ENCODE data around the gene MIER1. TPM values are rescaled to one million over a fixed set of nuclear protein-coding genes. Genes with fewer than 3 reads are reported as not detected.

MIER1 gene
- total RNA-seq, 1 donor from 2014 or later: 43.5 TPM

- Histone ChIP-seq H3F3A (ENCODE audit: low read depth) (peaks cover 40% of the 10 kb centered on the region), H3K9me3 (ENCODE audit: low read depth) (no peaks in the 10 kb centered on the region), H2AFZ (replicated peaks) (peak overlapping the region; percentile 40), H3K4me3 (peak overlapping the region; percentile 90), H3K27me3 (no peaks in the 10 kb centered on the region), H3K9ac (peak overlapping the region; percentile 71), H3K27ac (peak overlapping the region; percentile 74), H3K36me3 (peaks cover 1% of the 10 kb centered on the region), H3K4me2 (peak overlapping the region; percentile 99), H3K4me1 (peaks cover 32% of the 10 kb centered on the region), H4K20me1 (ENCODE audit: low read depth) (peaks cover 25% of the 10 kb centered on the region), H3K79me2 (ENCODE audit: low read depth) (peaks cover 84% of the 10 kb centered on the region)
- no peaks in the 10 kb centered on the region for H3K27me3 Mint-ChIP-seq (ENCODE audit: insufficient read depth, low read depth)
- H3K36me3 Mint-ChIP-seq: peaks cover 2% of the 10 kb centered on the region
- TF ChIP-seq EZH2phosphoT487 (IDR thresholded peaks at IDR 0.05) (peak; percentile 16), EZH2 (IDR thresholded peaks at IDR 0.05) (no peak)
- TF ChIP-seq, protein P1, sequence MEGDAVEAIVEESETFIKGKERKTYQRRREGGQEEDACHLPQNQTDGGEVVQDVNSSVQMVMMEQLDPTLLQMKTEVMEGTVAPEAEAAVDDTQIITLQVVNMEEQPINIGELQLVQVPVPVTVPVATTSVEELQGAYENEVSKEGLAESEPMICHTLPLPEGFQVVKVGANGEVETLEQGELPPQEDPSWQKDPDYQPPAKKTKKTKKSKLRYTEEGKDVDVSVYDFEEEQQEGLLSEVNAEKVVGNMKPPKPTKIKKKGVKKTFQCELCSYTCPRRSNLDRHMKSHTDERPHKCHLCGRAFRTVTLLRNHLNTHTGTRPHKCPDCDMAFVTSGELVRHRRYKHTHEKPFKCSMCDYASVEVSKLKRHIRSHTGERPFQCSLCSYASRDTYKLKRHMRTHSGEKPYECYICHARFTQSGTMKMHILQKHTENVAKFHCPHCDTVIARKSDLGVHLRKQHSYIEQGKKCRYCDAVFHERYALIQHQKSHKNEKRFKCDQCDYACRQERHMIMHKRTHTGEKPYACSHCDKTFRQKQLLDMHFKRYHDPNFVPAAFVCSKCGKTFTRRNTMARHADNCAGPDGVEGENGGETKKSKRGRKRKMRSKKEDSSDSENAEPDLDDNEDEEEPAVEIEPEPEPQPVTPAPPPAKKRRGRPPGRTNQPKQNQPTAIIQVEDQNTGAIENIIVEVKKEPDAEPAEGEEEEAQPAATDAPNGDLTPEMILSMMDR (IDR thresholded peaks at IDR 0.05): peak; percentile 38
- H3K9me3 Mint-ChIP-seq: no peaks in the 10 kb centered on the region
- H3K4me3 Mint-ChIP-seq: peak overlapping the region; percentile 94
- no peak overlapping the region for H3K27ac Mint-ChIP-seq
- DNase-seq (ENCODE audit: low spot score): peak; percentile 97
- peaks cover 43% of the 10 kb centered on the region for H3K4me1 Mint-ChIP-seq
These were observed 5.4 kb downstream of the MIER1 start for GRCh38 chr1:66929999-66930822.

DNA sequence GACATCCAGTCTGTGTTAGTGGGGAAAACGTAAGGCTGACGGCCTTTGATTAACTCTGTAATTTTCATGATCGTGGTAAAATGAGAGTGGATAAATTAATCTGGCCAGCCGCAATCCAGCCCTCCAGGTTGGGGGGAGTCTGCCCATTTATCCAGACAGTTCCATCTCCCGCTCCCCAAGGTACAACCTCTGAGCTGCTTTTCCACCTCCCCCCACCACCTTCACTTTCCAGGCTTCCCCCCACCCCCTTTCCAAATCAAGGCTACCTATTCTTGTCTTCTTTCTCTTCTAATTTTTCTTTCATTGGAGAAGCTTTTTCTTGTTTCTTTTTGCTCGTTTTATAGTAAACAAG, 6.0 kb downstream of the MIER1 start:
- peak overlapping the region; percentile 71 for H3K9ac ChIP-seq

DNA sequence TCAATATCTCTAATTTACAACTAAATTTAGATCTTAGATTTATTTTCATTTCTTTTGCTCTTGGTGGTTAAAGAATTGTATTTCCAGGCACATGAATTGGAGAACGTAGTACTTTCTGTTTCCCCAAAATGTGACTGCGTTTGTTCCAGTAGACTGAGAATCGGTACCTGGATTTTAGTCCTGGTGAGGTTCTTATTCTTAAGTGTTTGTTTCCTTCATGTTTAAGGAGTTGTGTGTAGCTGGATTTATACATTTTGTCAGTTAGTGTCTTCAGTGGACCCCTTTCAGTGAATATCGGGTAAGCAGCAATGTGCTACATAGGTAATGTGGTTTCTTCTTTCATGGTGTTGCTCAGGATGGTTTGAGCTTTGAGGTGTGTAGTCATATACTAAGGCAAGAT, 6.8 kb downstream of the MIER1 start:
- H3K4me1 ChIP-seq: peaks cover 27% of the 10 kb centered on the region
- Mint-ChIP-seq H3K36me3 (peaks cover 9% of the 10 kb centered on the region), H3K9me3 (no peaks in the 10 kb centered on the region), H3K4me3 (peak overlapping the region; percentile 94), H3K27ac (peak overlapping the region; percentile 86), H3K4me1 (peaks cover 37% of the 10 kb centered on the region), H3K27me3 (ENCODE audit: insufficient read depth, low read depth) (no peaks in the 10 kb centered on the region)
- peaks cover 26% of the 10 kb centered on the region for H3F3A ChIP-seq (ENCODE audit: low read depth)
- peaks cover 90% of the 10 kb centered on the region for H3K79me2 ChIP-seq (ENCODE audit: low read depth)
- peak overlapping the region; percentile 90 for H3K4me3 ChIP-seq
- H3K27me3 ChIP-seq: no peaks in the 10 kb centered on the region
- no peak overlapping the region for H2AFZ ChIP-seq (replicated peaks)
- peaks cover 5% of the 10 kb centered on the region for H3K36me3 ChIP-seq
- no peak overlapping the region for H3K27ac ChIP-seq
- DNase-seq (ENCODE audit: low spot score): no peak
- H4K20me1 ChIP-seq (ENCODE audit: low read depth): peaks cover 26% of the 10 kb centered on the region
- H3K9me3 ChIP-seq (ENCODE audit: low read depth): no peaks in the 10 kb centered on the region
- peak overlapping the region; percentile 99 for H3K4me2 ChIP-seq
- TF ChIP-seq EZH2phosphoT487 (IDR thresholded peaks at IDR 0.05) (no peak), EZH2 (IDR thresholded peaks at IDR 0.05) (no peak)
- TF ChIP-seq, protein P1 (IDR thresholded peaks at IDR 0.05): no peak
- peak overlapping the region; percentile 71 for H3K9ac ChIP-seq

More for the DNA sequence above, 6.0 kb downstream of the MIER1 start:
- peaks cover 5% of the 10 kb centered on the region for H3K36me3 ChIP-seq
- H3K4me3 ChIP-seq: peak overlapping the region; percentile 90
- Mint-ChIP-seq H3K27me3 (ENCODE audit: insufficient read depth, low read depth) (no peaks in the 10 kb centered on the region), H3K9me3 (no peaks in the 10 kb centered on the region), H3K4me3 (peak overlapping the region; percentile 94), H3K27ac (peak overlapping the region; percentile 65), H3K4me1 (peaks cover 43% of the 10 kb centered on the region), H3K36me3 (peaks cover 7% of the 10 kb centered on the region)
- TF ChIP-seq EZH2 (IDR thresholded peaks at IDR 0.05): no peak
- TF ChIP-seq, protein P1 (IDR thresholded peaks at IDR 0.05): no peak
- no peak for TF ChIP-seq EZH2phosphoT487 (IDR thresholded peaks at IDR 0.05)
- DNase-seq (ENCODE audit: low spot score): no peak
- H3K4me2 ChIP-seq: peak overlapping the region; percentile 99
- peak overlapping the region; percentile 40 for H2AFZ ChIP-seq (replicated peaks)
- H3K27ac ChIP-seq: peak overlapping the region; percentile 74
- H4K20me1 ChIP-seq (ENCODE audit: low read depth): peaks cover 26% of the 10 kb centered on the region
- no peaks in the 10 kb centered on the region for H3K27me3 ChIP-seq
- H3K79me2 ChIP-seq (ENCODE audit: low read depth): peaks cover 90% of the 10 kb centered on the region
- H3K4me1 ChIP-seq: peaks cover 32% of the 10 kb centered on the region
- H3F3A ChIP-seq (ENCODE audit: low read depth): peaks cover 34% of the 10 kb centered on the region
- H3K9me3 ChIP-seq (ENCODE audit: low read depth): no peaks in the 10 kb centered on the region

All from neural progenitor cell (in vitro differentiated cells).